HG03159 (cell line): ENCODE results near the gene GRAMD2A.

Source experiments
- ATAC-seq: cut with Tn5 transposase; IDR thresholded peaks from one replicate; pipeline ENCODE4 v1.9.1; 2021; ENCODE audit warnings: mild to moderate bottlenecking, moderate library complexity; ENCODE audit not compliant: unreplicated experiment

The GRAMD2A gene

GRCh38 chr15:72197460-72198355, at the start of gene GRAMD2A:
TSS of gene GRAMD2A (minus strand) at chr15:72197787.
- ATAC-seq: no peak

- no peak for ATAC-seq
These were observed 45.3 kb upstream of the GRAMD2A start for GRCh38 chr15:72242775-72243370.

- no peak for ATAC-seq
These were observed 42.1 kb upstream of the GRAMD2A start for GRCh38 chr15:72239652-72240051.

DNA sequence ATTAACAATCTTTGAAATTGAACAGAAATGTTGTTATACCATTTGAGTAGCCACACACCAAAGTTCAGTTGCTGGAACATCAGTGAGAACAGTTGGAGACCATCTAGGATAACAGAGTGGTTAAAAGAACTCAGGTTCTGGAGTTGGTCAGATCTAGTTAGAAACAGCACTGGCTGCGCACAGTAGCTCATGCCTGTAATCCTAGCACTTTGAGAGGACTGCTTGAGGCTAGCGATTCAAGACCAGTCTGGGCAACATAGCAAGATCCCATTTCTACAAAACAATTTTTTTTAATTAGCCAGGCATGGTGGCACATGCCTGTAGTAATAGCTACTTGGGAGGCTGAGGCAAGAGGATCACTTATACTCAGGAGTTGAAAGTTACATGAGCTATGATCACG, 41.0 kb upstream of the GRAMD2A start:
- ATAC-seq: no peak

GRCh38 chr15:72237853-72238224, 40.3 kb upstream of the GRAMD2A start:
- ATAC-seq: no peak

- ATAC-seq: peak; percentile 64
These were observed 39.7 kb upstream of the GRAMD2A start for GRCh38 chr15:72237029-72237852.

GRCh38 chr15:72236381-72237003, 38.9 kb upstream of the GRAMD2A start:
- ATAC-seq: no peak

DNA sequence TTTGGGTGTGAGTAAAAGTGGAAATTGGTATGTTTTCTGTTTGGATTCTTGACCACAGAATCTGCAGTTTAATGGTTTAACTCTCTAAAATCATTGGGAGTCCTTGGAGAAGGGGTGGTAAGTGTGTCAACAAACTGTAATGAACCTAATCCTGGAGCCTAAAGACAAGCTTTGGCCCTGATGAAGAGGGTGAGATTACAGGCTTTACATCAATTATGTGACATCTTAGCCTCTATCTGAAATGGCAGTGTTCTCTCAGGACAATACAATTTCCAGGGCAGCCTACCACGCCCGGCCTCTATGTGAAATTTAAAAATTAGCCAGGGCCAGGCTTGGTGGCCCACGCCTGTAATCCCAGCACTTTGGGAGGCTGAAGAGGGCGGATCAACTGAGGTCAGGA, 37.7 kb upstream of the GRAMD2A start:
- no peak for ATAC-seq

DNA sequence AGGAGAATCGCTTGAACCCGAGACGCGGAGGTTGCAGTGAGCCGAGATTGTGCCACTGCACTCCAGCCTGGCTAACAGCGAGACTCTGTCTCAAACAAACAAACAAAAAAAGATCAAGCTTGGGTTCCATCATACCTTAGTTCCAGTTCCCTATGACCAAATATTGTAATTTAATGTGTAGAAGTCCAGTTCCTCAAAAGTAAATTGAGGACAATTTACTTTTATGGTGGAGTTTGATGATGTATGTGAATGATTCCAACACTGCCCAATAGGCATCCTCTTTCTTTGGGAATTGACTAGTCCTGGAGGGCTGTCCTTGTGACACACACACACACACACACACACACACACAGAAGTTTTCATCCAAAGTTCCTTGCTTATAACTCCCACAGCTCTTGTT, 36.2 kb upstream of the GRAMD2A start:
- ATAC-seq: no peak

DNA sequence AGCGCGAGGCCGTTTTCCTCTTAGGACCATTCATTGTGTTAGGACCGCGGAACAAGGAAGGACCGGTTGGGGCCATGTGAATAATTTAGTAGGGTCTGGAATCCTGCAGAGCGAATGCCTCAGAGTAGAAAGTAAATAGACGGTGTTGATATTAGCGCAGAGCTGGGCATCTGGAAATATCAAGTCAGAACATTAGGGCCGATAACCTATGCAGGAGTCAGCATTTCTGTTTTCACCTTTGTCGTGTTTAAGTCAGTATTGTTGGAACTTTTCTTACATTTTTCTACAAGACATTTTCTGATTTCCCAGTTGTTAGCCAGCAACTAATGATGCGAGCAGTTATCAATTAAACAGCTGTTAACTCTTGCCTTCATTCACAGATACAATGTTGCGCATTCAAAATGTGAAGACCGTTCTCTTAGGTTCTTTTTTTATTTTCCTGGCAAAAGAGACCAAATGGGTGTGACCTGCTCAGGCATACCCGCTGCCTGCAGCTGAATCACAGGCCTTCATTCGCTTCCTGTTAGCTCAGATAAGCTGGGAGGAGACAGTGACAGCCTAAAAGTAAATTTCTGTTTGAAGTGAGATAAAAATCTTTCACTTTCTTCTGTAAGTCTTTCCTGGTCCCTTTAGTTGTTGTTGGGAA, 34.4 kb upstream of the GRAMD2A start:
- ATAC-seq: no peak

- peak; percentile 42 for ATAC-seq
These were observed 33.7 kb upstream of the GRAMD2A start, which contains the start of gene PKM for GRCh38 chr15:72231066-72231832. TSS of gene PKM (minus strand) at chr15:72231190. CDS start at chr15:72219097, 12,093 bp downstream.

DNA sequence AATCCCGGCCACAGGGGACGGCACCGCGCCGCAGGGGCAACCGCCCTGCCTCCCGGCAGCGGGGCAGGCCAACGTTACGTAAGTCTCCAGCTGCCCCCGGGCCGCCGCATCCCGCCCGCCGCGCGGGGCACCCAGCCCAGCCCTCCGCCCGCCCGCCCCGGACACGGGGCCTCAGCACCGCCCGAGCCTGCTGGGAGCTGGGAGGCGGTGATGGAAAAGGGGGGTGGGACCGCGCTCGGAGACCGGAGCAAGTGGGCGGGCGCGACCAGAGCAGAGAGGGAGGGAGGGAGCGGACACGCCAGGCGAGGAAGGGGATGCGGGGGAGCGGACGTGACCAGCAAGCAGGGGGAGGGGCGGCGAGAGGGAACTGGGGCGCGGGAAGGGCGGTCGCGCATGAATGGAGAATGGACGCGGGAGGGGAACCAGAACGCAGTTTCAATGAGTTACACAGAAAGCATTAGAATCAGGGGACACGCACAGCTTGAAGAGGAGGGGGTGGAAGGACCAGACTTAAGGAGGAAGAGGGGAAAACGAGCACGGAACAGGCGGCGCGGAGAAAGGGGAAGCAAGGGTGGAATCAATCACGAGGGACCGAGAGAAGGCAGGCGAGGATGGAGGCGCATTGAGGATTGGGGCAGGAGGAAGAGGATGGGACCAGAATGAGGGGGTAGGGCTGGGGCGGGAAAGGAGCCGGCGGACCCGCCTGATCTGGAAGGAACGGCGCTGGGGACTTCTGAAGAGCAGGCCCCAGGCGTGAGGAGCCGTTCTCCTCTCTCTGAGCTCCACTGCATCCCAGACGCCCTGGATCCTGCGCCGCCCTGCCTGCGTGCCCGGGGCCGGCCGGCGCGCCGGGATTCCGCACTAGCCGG, 32.8 kb upstream of the GRAMD2A start:
- ATAC-seq: no peak

DNA sequence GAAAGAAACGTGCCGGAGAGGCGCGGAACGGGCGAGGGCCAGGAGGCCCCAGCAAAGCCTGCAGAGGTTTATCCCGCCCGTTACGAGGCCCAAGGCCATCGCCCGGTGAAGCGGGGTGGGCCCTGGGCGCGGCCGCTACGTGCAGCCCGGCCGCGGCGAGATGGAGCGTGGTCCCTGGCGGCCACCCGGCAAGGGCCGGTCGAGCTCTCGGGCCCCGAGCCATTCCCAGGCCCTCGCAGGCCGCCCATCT, 32.3 kb upstream of the GRAMD2A start:
- ATAC-seq: no peak

DNA sequence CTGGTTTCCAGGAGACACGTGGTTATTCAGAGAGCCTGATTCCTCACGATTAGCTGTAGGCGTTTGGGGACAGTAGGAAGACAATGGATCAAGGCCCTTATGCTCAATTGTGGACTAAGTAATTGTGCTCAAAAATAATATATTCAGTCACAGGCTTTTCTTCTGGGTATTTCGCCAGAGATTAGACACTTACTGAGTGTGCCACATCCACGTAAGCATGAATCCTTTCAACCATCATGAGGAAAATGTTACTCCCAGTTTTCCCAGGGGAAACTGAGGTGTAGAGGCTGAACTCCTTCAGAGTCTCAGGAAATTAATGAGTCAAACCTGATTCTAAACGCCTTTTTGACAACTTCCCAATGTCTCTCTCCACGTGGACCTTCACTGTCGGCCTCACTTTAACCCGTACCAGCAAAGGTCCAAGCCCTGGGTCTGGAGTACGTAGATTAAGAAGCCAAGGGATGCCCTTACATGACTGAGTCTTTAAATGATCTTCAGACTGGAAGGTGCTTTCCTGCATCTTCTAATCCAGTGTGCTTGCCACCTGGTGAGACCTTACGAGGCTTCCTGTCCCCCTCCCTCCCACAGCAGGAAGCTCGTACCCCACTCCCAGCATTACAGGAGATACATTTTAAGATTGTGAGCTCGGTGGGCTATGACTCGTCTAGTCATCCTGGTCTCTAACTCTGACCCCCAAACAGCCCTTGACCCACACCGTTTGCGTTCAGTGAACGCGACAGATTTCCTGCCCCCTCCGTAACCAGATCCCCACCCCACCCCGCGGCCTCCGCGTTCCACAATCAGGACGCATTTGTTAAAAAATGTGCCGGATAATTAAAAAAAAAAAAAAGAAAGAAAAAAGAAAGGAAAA, 31.7 kb upstream of the GRAMD2A start:
- no peak for ATAC-seq

- no peak for ATAC-seq
These were observed 30.1 kb upstream of the GRAMD2A start for GRCh38 chr15:72227720-72228119.

DNA sequence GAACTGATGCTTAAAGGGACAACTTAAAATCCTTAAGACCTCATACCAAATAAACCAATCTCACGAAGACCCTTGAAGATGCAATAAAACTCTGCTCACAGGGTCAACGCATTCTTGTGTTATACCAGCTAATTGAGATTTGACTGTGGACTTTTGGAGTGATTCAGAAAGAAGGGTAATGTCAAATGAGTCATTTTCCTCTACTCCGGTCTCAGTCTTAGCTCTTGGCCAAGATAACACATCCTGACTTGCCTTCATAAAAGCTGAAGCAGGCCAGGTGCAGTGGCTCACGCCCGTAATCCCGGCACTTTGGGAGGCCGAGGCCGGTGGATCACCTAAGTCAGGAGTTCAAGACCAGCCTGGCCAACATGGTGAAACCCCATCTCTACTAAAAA, 29.6 kb upstream of the GRAMD2A start:
- ATAC-seq: no peak

DNA sequence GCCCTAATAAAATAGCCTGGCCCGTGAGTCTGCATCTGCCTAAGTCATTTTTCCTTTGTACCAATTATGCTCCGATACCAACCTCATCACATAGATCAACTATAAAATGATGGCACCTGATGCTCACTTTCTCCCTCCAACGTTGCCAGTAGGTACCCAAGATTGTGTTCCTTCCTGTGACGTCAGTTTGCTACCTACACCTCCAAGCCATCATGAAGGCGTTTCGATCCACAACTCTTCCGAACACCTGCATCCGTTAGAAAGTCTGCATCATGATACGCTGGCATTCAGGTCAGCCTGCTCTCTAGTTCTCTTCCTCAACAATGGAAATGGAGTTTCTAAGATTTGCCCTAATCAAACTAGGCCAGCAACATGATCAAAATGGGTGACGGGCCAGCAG, 25.7 kb upstream of the GRAMD2A start:
- ATAC-seq: no peak

DNA sequence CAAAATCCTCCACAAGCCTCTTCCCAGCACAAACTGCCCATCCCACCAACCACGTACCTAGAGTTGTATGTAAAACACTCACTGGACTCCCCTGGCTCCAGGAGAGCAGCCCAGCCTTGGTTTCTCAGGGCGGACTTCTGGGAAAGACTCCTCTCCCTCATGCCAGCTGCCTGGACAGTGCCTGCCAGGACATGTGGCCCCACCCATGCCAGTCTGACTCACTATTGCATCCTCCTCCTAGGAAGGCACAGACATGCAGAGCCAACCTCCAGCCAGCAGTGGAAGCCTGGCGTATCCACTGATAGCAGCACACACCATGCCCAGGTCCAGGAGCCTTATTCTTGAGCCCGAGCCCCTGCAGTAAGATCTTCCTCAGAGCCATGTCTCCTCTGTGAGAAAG, 24.8 kb upstream of the GRAMD2A start:
- ATAC-seq: no peak
